Keratinocyte (primary cell): ENCODE results near the gene OR52H1. TPM values are rescaled to one million over a fixed set of nuclear protein-coding genes. Genes with fewer than 3 reads are reported as not detected.
"Not testable (repeated sequence)": the region's sequence is repeated elsewhere in the genome, so short reads cannot be mapped to it uniquely, and the experiment has no call there.

ENCODE experiments used
- DNase-seq: peaks from one replicate; pipeline ENCODE4 v3.0.0-alpha.2; 2011; ENCODE audit warnings: low read depth, missing footprints, low spot score
- FAIRE-seq: peaks from 2 replicates; lab custom pipeline; 2011; peaks lifted over from hg19 to GRCh38; lab: Jason Lieb, UNC
- H2AFZ ChIP-seq: 2 replicates; pipeline ENCODE4 v1.6.0; 2012; ENCODE audit warnings: low read length, control low read depth, inconsistent platforms; ENCODE audit not compliant: control insufficient read depth
- H3K27ac ChIP-seq: 2 replicates; pipeline ENCODE4 v1.5.1; 2011; ENCODE audit warnings: low read length; ENCODE audit not compliant: control insufficient read depth, insufficient read depth
- H3K27me3 ChIP-seq: 3 replicates; pipeline ENCODE4 v1.6.0; 2011; ENCODE audit warnings: low read length; ENCODE audit not compliant: control insufficient read depth, insufficient read depth; ENCODE audit errors: extremely low read depth
- H3K36me3 ChIP-seq, 2 experiments: 2 replicates in 1 of 2; 3 replicates in 1 of 2; pipeline ENCODE4 v1.5.1; 2011; ENCODE audit warnings: low read length in 2 of 2, mild to moderate bottlenecking in 1 of 2; ENCODE audit not compliant: control insufficient read depth in 2 of 2, insufficient read depth in 2 of 2; ENCODE audit errors: extremely low read depth in 1 of 2
- H3K4me1 ChIP-seq: 3 replicates; pipeline ENCODE4 v1.5.1; 2011; ENCODE audit warnings: low read length; ENCODE audit not compliant: control insufficient read depth, insufficient read depth; ENCODE audit errors: extremely low read depth
- H3K4me2 ChIP-seq: 3 replicates; pipeline ENCODE4 v1.6.0; 2011; ENCODE audit warnings: low read depth, low read length; ENCODE audit not compliant: control insufficient read depth, insufficient read depth; ENCODE audit errors: extremely low read depth
- H3K4me3 ChIP-seq, 3 experiments: fragments of 200-600 bp in 1 of 3; sonication (generic) in 1 of 3; 2 replicates in 2 of 3; 3 replicates in 1 of 3; pipeline ENCODE4 v1.5.1; 2011 to 2016; ENCODE audit warnings: low read length in 3 of 3, mild to moderate bottlenecking in 3 of 3, control low read depth in 2 of 3, inconsistent platforms in 1 of 3, low read depth in 1 of 3, mixed read lengths in 1 of 3, mixed run types in 1 of 3, moderate library complexity in 1 of 3; ENCODE audit not compliant: control insufficient read depth in 2 of 3, insufficient read depth in 2 of 3; ENCODE audit errors: extremely low read depth in 1 of 3
- H3K79me2 ChIP-seq: 2 replicates; pipeline ENCODE4 v1.6.0; 2012; ENCODE audit warnings: low read length; ENCODE audit not compliant: control insufficient read depth, insufficient read depth
- H3K9ac ChIP-seq: 3 replicates; pipeline ENCODE4 v1.6.0; 2011; ENCODE audit warnings: low read length; ENCODE audit not compliant: control insufficient read depth, insufficient read depth; ENCODE audit errors: extremely low read depth
- H3K9me1 ChIP-seq: 3 replicates; pipeline ENCODE4 v1.6.0; 2011; ENCODE audit warnings: low read length; ENCODE audit not compliant: control insufficient read depth, insufficient read depth; ENCODE audit errors: extremely low read depth
- H3K9me3 ChIP-seq: 2 replicates; pipeline ENCODE4 v1.5.1; 2012; ENCODE audit warnings: low read depth, low read length; ENCODE audit not compliant: control insufficient read depth
- H4K20me1 ChIP-seq: 3 replicates; pipeline ENCODE4 v1.6.0; 2011; ENCODE audit warnings: low read length; ENCODE audit not compliant: control insufficient read depth, insufficient read depth; ENCODE audit errors: extremely low read depth
- CTCF ChIP-seq, 3 experiments: IDR thresholded peaks in 1 of 3; conservative IDR thresholded peaks in 1 of 3; optimal IDR thresholded peaks in 1 of 3; 2 replicates in 2 of 3; 3 replicates in 1 of 3; pipeline versions ENCODE3 to v1.5.1; 2011; ENCODE audit warnings: low read length in 3 of 3, mild to moderate bottlenecking in 3 of 3, moderate library complexity in 2 of 3, control low read depth in 1 of 3, inconsistent platforms in 1 of 3; ENCODE audit not compliant: insufficient read depth in 2 of 3; ENCODE audit errors: extremely low read depth in 1 of 3
- EZH2 ChIP-seq: IDR thresholded peaks from one replicate; pipeline ENCODE4 v1.6.1; 2012; ENCODE audit warnings: inconsistent platforms, mild to moderate bottlenecking, low read length, moderate library complexity
- dilution Hi-C: fragments of 300-500 bp; cut with MboI; formaldehyde crosslinking; loops from one replicate; pipeline ENCODE4 v1.7.0; 2020; ENCODE audit warnings: low sequenced_read_pairs; ENCODE audit not compliant: extremely low pct_ligation_motif_present
- polyA plus RNA-seq, 5 experiments: library from polyadenylated mRNA; depleted of rRNA in 3 of 5; stranded (reverse) in 3 of 5; stranded (forward) in 1 of 5; unstranded in 1 of 5; fragments of >200 nt; gene quantifications; 1 replicate in 1 of 5; 2 replicates in 3 of 5; 3 replicates in 1 of 5; pipeline versions ENCODE4 v1.2.1 to v1.2.3, GENCODE V29; 2011 to 2012; ENCODE audit warnings: missing spikeins in 2 of 5, low read depth in 1 of 5, low replicate concordance in 1 of 5

The OR52H1 gene
- polyA plus RNA-seq, 1 donor (not counting 4 experiments of a cell fraction or from before 2014, with no cell fraction given), result not detected

- Histone ChIP-seq H2AFZ (no peak overlapping the region), H3K9me1 (no peaks in the 10 kb centered on the region), H3K4me1 (peaks cover 11% of the 10 kb centered on the region), H3K36me3 (no peaks in the 10 kb centered on the region), H3K9me3 (no peaks in the 10 kb centered on the region), H3K27ac (no peak overlapping the region), H3K79me2 (no peaks in the 10 kb centered on the region), H3K4me3 (no peak overlapping the region), H4K20me1 (no peaks in the 10 kb centered on the region), H3K4me2 (no peak overlapping the region), H3K27me3 (no peaks in the 10 kb centered on the region), H3K9ac (no peak overlapping the region)
- dilution Hi-C loops, result no loop called here
- TF ChIP-seq EZH2, result no peak
- no peak for TF ChIP-seq CTCF (optimal IDR thresholded peaks at IDR 0.05 in 1 of 3, IDR thresholded peaks at IDR 0.05 in 1 of 3, conservative IDR thresholded peaks at IDR 0.05 in 1 of 3; ENCODE audit: extremely low read depth in 1 of 3, insufficient read depth in 2 of 3, low read length in 3 of 3)
- DNase-seq (no peak), FAIRE-seq (no peak)
These were observed 44.3 kb upstream of the OR52H1 start for GRCh38 chr11:5592615-5593014.

- TF ChIP-seq CTCF (optimal IDR thresholded peaks at IDR 0.05 in 1 of 3, IDR thresholded peaks at IDR 0.05 in 1 of 3, conservative IDR thresholded peaks at IDR 0.05 in 1 of 3; ENCODE audit: extremely low read depth in 1 of 3, insufficient read depth in 2 of 3, low read length in 3 of 3), result no peak
- TF ChIP-seq EZH2, result no peak
- Histone ChIP-seq H3K9ac (no peak overlapping the region), H3K4me3 (no peak overlapping the region), H3K27ac (no peak overlapping the region), H4K20me1 (no peaks in the 10 kb centered on the region), H3K27me3 (no peaks in the 10 kb centered on the region), H3K79me2 (no peaks in the 10 kb centered on the region), H2AFZ (no peak overlapping the region), H3K9me1 (no peaks in the 10 kb centered on the region), H3K9me3 (no peaks in the 10 kb centered on the region), H3K4me2 (no peak overlapping the region), H3K4me1 (peaks cover 2% of the 10 kb centered on the region), H3K36me3 (no peaks in the 10 kb centered on the region)
- DNase-seq (no peak), FAIRE-seq (no peak)
- dilution Hi-C loops, result no loop called here
These were observed 43.3 kb upstream of the OR52H1 start for GRCh38 chr11:5591613-5592012.

- dilution Hi-C loops, FAIRE-seq, H3K9me1 ChIP-seq, H3K36me3 ChIP-seq, H3K4me3 ChIP-seq, H3K4me2 ChIP-seq, H3K27ac ChIP-seq, H2AFZ ChIP-seq, H3K27me3 ChIP-seq, H3K79me2 ChIP-seq, DNase-seq, H3K9ac ChIP-seq, H3K9me3 ChIP-seq, H4K20me1 ChIP-seq, H3K4me1 ChIP-seq: not testable (repeated sequence)
These were observed 41.6 kb upstream of the OR52H1 start for GRCh38 chr11:5589906-5590305.

- not testable (repeated sequence) for H3K4me2 ChIP-seq, FAIRE-seq
These were observed 36.1 kb upstream of the OR52H1 start for GRCh38 chr11:5584458-5584857.

More at GRCh38 chr11:5584458-5584857, 36.1 kb upstream of the OR52H1 start:
- H3K36me3 ChIP-seq, H3K9me1 ChIP-seq, H3K27ac ChIP-seq, dilution Hi-C loops, H3K27me3 ChIP-seq, H3K9me3 ChIP-seq, H3K79me2 ChIP-seq, H3K4me1 ChIP-seq, H4K20me1 ChIP-seq, DNase-seq, H3K9ac ChIP-seq, H3K4me3 ChIP-seq, H2AFZ ChIP-seq: not testable (repeated sequence)
